Glomerular visceral epithelial cell (primary cell): Measurements from ENCODE around the gene NLK.
A peak's percentile ranks its signal among the peaks of the same experiment; 100 is the strongest.
"Not testable (repeated sequence)": the region's sequence is repeated elsewhere in the genome, so short reads cannot be mapped to it uniquely, and the experiment has no call there.

Experiments used
- DNase-seq: peaks from one replicate; pipeline ENCODE4 v3.0.0-alpha.2; 2016; ENCODE audit errors: extremely low spot score

The NLK gene

GRCh38 chr17:28072936-28073533, 30.6 kb downstream of the NLK start:
- no peak for DNase-seq

- DNase-seq = no peak
Measured at GRCh38 chr17:28074010-28074409, 31.5 kb downstream of the NLK start.

DNA sequence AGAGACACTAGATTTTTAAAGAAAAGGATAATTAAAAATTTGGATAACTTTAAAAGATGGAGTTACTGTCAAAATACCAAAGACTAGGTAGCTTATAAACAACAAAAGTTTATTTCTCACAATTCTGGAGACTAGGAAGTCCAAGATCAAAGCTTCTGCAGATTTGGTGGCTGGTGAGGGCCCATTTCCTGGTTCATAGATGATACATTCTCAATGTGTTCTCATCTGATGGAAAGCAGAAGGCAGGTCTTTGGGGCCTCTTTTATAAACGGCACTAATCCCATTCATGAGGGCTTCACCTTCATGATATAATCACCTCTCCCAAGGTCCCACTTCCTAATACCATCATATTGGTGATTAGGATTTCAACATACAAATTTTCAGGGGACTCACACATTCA, 33.7 kb downstream of the NLK start:
- DNase-seq = no peak

GRCh38 chr17:28077140-28077539, 34.7 kb downstream of the NLK start:
- not testable (repeated sequence) for DNase-seq

GRCh38 chr17:28078341-28079229, 36.1 kb downstream of the NLK start:
- no peak for DNase-seq

DNA sequence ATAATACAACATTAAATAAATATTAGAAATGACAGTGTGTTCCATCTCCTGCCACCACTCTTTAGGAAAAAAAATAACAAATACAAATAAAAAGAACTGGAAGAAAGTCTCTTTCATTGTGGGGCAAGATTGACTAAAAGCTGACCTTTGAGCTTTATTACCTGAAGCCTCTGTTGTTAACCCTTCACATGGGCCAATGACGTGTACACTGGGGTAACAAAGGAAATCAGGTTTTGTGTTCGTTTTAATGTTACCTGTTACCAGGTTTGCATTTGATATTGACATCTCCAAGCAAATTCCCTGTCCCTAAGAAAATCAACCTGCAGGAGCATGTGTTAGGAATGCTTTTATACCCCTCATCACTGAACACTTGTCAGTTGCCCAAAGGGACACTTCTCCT, 39.0 kb downstream of the NLK start:
- DNase-seq = no peak

DNA sequence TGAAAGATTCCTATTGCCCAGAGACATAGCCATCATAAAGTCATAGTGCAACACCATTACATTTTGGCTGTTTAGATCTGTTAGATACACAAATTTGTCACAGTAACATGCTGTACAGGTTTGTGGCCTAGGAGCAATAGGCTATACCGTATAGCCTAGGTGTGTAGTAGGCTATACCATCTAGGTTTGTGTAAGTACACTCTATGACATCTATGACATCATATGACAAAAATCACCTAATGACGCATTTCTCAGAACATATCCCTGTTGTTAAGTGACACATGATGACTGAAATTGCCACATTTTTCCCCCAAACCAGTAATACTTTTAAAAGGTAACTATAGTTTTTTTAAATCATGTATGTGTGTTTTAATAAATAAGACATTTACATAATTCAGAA, 43.3 kb downstream of the NLK start:
- DNase-seq = no peak

DNA sequence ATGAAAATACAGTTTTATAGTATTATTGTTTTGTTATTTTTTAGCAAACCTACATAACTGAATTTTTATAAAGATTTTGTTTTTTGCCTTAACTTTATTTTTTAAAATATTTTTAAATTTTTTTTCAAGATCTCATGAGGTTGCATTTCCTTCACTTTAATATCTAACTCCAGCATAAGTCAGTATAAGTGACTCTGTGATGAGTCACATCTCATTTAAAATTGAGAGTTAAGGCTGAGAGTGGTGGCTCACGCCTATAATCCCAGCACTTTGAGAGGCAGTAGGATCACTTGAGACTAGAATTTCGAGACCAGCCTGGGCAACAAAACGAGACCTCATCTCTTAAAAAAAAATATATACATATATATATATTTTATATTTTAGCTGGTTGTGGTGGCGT, 44.0 kb downstream of the NLK start:
- DNase-seq = peak; percentile 15

GRCh38 chr17:28087743-28088142, 45.3 kb downstream of the NLK start:
- no peak for DNase-seq

GRCh38 chr17:28090551-28090950, 48.1 kb downstream of the NLK start:
- DNase-seq = no peak

DNA sequence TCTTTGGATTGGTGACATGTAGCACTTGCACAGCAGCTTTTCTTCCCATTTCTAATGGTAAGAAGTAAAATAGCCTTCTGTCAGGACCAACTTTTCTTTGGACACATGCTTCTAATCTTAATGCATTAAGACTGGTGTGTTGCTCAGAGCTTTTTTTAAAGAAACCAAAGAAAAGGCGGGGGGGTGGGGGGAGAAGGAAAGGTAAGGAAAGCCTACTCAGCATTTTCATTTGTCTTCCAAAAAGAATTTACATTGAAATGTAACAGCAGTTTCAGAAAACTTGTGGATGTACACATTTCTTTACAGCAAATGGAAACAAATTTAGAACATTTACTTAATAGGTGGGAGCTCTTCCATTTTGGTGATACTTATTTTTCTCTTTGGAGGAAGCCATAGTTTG, 49.6 kb downstream of the NLK start:
- DNase-seq = no peak

GRCh38 chr17:28093999-28094716, 51.7 kb downstream of the NLK start:
- no peak for DNase-seq

DNA sequence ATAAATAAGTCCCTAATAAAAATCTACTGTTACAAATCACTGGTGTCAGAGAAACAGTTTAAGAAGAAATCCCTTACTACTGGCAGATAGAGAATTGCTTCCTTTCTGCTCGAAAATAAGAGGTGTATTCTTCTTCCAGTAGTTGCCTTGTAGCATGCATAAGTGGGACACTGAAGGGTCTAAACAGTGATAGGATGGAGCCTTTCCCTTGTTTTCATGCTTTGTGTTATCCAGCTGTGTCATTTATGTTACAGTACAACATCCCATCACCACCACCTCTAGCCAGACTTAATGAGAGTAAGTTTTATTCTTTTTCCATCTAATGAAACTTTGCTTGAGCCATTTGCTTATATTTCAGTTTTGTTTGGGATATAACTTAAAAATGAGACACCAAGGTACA, 54.3 kb downstream of the NLK start:
- DNase-seq = no peak

GRCh38 chr17:28097254-28097653, 54.8 kb downstream of the NLK start:
- no peak for DNase-seq

DNA sequence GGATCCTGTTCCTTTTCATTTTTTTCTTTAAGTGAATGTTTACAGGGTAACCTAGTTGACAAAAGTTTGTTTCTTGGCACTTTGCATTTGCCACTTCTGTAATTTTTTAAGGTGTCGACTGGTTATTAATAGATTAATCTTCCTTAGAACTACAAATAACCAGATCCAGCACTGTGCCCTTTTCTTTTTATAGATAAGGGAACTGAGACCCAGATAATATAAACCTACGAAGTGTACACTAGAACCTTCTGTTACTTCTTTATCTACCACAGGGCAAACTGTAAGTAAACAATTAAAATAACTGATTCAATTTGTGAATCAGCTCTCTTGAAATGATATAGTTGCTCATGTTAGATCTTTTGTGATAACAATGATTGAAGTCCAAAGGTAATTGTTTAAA, 55.4 kb downstream of the NLK start:
- no peak for DNase-seq

DNA sequence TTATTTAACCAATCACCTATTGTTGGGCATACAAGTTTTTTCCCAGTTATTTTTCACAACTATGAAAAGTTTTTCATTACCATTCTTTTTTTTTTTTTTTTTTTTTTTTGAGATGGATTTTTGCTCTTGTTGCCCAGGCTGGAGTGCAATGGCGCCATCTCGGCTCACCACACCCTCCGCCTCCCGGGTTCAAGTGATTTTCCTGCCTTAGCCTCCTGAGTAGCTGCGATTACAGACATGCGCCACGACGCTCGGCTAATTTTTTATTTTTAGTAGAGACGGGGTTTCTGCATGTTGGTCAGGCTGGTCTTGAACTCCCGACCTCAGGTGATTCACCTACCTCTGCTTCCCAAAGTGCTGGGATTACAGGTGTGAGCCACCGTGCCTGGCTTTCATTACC, 56.1 kb downstream of the NLK start:
- DNase-seq = not testable (repeated sequence)

GRCh38 chr17:28100251-28100650, 57.8 kb downstream of the NLK start:
- DNase-seq = no peak

- no peak for DNase-seq
Measured at GRCh38 chr17:28100936-28101335, 58.5 kb downstream of the NLK start.

- no peak for DNase-seq
Measured at GRCh38 chr17:28101919-28102318, 59.4 kb downstream of the NLK start.

GRCh38 chr17:28105501-28105900, 63.0 kb downstream of the NLK start:
- no peak for DNase-seq

GRCh38 chr17:28110184-28110583, 67.7 kb downstream of the NLK start:
- DNase-seq = no peak

- no peak for DNase-seq
Measured at GRCh38 chr17:28112181-28112580, 69.7 kb downstream of the NLK start.

- DNase-seq = no peak
Measured at GRCh38 chr17:28112606-28113005, 70.1 kb downstream of the NLK start.
